DOHH2 (cell line): ENCODE measurements around the gene ISCA1.

Source experiments
- EZH2phosphoT487 ChIP-seq: fragments of 200-600 bp; sonication (generic); IDR thresholded peaks from 2 replicates; pipeline ENCODE4 v1.6.1; 2017; ENCODE audit warnings: borderline replicate concordance, mild to moderate bottlenecking, antibody characterized with exemption, low read length, moderate library complexity, mixed read lengths
- TF ChIP-seq, protein P1 (sequence below): fragments of 200-600 bp; sonication (generic); IDR thresholded peaks from one replicate; pipeline ENCODE4 v1.5.1; 2014; ENCODE audit warnings: antibody characterized with exemption, mild to moderate bottlenecking, low read depth, low read length; ENCODE audit not compliant: poor library complexity, severe bottlenecking

DNA sequence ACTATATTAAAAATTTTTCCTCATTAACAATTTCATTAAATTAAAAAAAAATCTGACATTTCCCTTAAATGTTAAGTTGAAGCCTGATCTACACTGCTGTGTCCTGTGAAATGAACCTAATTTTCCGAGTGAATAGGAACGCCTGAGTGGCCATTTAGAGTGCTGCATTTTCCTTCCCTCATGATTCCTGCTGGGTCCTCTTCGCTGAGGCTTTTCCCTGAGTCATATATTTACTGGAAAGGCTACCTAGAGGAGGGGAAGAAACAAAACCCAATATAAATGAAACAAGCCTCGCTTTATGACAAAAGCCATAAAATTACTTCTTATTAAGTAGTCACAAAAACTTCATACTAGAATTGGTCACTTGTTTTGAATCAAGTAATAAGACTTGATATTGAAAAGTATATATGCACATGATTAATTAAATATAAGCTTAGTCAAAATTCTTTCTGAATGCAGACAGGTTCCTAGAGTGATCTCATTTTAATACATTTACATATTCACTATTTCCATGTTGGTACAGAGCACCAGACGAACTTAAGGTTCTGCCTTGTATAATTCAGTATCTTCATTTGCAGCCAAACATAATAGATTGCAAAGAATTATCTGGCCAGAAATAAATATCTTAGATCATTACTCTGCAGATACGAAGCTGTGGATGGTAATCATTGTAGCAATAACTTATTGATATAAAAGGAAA is 6.3 kb upstream of the ISCA1 start:
- TF ChIP-seq, protein P1, sequence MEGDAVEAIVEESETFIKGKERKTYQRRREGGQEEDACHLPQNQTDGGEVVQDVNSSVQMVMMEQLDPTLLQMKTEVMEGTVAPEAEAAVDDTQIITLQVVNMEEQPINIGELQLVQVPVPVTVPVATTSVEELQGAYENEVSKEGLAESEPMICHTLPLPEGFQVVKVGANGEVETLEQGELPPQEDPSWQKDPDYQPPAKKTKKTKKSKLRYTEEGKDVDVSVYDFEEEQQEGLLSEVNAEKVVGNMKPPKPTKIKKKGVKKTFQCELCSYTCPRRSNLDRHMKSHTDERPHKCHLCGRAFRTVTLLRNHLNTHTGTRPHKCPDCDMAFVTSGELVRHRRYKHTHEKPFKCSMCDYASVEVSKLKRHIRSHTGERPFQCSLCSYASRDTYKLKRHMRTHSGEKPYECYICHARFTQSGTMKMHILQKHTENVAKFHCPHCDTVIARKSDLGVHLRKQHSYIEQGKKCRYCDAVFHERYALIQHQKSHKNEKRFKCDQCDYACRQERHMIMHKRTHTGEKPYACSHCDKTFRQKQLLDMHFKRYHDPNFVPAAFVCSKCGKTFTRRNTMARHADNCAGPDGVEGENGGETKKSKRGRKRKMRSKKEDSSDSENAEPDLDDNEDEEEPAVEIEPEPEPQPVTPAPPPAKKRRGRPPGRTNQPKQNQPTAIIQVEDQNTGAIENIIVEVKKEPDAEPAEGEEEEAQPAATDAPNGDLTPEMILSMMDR: no peak
- TF ChIP-seq EZH2phosphoT487: no peak
